Cardiac fibroblast (primary cell): ENCODE data around the gene ITSN1.

Source experiments
- DNase-seq, 2 donors: peaks; one replicate each; pipeline versions ENCODE4 v3.0.0 to v3.0.0-alpha.2; 2010; ENCODE audit warnings: low read depth in 2 of 2
- H3K4me3 ChIP-seq, 2 donors: replicated peaks in 1 of 2; 1 replicate in 1 of 2; 2 replicates in 1 of 2; pipeline ENCODE4 v1.5.1; 2011; ENCODE audit warnings: low read depth in 2 of 2, low read length in 2 of 2, mild to moderate bottlenecking in 2 of 2, moderate library complexity in 1 of 2
- TF ChIP-seq, protein P1 (sequence below): IDR thresholded peaks from one replicate; pipeline ENCODE4 v1.5.1; 2011; ENCODE audit warnings: low read depth, mild to moderate bottlenecking, low read length, inconsistent platforms

ITSN1 gene

DNA sequence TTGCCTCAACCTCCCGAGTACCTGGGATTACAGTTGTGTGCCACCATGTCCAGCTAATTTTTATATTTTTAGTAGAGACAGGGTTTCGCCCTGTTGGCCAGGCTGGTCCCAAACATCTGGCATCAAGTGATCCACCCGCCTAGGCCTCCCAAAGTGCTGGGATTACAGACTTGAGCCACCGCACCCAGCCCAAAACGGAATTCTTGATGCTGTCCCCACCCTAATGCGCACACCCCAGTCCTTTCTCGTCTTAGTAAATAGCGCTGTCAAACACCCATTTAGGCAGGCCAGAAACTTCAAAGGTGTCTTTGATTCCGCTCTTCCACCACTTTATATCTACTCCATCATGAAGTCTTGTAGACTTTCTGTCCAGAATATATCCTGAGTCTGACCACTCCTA lies 35.1 kb downstream of the ITSN1 start:
- TF ChIP-seq, protein P1, sequence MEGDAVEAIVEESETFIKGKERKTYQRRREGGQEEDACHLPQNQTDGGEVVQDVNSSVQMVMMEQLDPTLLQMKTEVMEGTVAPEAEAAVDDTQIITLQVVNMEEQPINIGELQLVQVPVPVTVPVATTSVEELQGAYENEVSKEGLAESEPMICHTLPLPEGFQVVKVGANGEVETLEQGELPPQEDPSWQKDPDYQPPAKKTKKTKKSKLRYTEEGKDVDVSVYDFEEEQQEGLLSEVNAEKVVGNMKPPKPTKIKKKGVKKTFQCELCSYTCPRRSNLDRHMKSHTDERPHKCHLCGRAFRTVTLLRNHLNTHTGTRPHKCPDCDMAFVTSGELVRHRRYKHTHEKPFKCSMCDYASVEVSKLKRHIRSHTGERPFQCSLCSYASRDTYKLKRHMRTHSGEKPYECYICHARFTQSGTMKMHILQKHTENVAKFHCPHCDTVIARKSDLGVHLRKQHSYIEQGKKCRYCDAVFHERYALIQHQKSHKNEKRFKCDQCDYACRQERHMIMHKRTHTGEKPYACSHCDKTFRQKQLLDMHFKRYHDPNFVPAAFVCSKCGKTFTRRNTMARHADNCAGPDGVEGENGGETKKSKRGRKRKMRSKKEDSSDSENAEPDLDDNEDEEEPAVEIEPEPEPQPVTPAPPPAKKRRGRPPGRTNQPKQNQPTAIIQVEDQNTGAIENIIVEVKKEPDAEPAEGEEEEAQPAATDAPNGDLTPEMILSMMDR: no peak
- H3K4me3 ChIP-seq: no peak overlapping the region
- DNase-seq: no peak

DNA sequence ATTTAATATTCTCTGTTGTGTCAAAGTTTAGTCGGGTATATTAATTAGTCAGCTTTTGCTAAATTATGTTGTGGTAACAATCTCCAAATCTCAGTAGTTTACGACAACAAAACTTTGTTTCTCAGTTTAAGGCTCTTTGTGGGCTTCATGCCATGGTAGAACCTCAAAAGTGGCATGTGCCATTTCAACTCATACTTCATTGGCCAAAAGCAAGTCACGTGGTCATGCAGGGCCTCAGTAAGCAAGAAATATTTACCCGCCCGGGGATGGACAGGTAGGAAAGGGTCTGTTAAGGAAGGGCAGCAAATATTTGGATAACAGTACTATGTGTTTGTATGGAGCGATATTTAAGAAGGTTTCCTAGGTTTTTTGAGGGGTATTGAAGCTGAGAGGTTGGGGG lies 38.6 kb downstream of the ITSN1 start:
- DNase-seq: no peak
- TF ChIP-seq, protein P1: no peak
- H3K4me3 ChIP-seq: no peak overlapping the region

DNA sequence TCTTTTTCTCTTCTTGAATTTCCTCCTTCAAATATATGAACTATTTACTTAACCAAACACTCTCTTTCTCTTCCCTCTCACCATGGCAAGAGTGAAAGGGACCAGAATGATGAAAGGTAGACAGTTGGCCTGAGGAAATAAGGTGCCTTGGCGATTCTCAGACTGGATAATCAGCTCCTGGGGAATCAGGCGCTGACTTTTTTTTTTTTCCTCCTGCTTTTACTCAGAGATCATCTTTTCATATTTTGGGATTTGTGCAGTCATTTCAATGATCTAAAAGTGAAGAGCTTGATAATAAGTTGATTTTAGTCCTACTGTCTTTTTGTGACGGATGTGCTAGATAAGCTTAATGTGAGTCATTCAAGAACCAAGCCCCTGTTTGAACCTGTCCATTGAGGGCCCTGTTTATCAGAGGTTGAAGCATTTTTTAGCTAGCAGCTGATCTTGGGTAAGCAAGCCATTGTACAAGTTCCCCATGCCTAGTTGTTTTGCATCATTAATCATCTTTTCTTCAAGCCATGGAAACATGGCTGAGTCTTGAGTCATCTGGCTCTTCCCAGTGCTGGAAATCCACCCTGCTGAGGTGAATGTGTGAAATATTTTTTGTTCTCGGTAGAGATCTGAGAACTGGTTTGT lies 40.8 kb downstream of the ITSN1 start:
- peak; percentile 89 to 96 for DNase-seq
- TF ChIP-seq, protein P1: no peak
- H3K4me3 ChIP-seq: no peak overlapping the region

DNA sequence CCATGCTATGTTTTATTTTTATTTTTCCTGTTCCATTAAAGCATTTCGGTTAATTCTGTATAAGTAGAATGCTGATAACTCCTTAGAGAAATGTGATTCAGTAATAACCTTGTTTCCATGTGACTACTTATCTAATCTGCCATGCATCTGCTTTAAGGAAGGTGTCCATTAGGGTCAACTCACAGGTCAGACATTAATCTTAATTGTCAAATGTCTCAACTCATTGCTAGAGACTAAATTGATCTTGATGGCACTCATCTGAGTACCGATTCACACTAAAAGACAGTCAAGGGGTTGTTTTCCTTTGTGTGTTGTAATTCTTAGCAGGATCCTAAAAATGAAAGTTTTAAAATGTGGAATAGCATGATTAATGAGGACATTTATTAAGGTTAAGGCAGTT lies 41.8 kb downstream of the ITSN1 start:
- H3K4me3 ChIP-seq: no peak overlapping the region
- TF ChIP-seq, protein P1: no peak
- DNase-seq: no peak

DNA sequence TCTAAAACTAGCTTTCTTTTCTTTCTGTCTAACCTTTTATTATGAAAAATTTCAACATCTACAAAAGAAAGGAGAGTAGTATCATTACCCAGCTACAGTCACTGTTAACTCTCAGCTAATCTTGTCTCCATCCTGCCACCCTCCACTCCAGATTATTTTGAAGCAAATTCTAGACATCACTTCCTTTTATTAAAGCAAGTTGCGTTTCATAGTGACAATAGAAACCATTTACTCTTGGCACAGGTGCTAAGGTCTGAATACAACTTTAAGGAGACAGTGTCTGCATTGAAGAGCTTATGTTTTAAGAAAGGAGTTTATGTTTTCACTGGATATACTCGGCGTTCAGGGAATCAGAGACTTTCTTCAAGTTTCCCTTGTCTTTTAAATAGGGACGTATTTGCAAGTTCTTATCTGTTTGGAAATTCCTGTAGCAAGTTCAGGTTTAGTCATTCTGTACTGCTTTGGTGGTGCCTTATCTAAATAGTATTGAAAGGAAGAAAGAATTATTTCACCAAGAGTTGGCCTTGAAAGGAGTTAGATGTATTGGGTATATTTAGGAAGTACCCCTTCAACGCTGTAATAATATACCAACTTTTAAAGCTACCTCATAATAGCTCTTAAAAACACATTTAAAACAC lies 42.7 kb downstream of the ITSN1 start:
- TF ChIP-seq, protein P1: no peak
- peak overlapping the region in 1 of 2 donors; percentile 1 for H3K4me3 ChIP-seq
- DNase-seq: peak; percentile 40 to 49

DNA sequence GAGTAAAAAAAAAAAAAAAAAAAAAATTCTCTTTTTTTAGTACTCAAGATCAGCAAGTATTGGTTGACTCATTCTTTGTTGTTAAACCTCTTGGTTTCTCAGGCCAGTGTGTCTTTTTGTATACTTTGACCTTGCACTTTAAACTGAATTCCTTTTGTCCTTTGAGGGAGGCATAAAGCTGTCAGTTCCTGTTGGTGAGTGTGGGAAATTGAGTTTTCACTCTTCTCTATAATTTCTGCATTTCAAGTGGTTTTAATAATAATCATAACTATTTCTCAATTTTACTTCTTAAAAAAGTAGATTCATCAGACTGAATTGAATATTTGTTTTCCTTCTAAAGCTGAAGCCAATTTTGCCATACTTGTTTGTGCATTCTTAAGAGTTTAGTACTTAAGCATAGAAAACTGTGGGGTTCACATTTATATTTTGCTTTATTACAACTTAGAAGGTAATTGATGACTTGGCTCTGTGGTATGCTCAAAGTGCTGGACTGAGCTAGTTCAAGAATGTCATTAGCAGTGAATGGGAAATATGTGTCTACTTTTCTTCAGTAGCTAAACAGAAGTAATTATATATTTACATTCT lies 43.4 kb downstream of the ITSN1 start:
- TF ChIP-seq, protein P1: no peak
- DNase-seq: peak; percentile 62 to 79
- H3K4me3 ChIP-seq: no peak overlapping the region
